Endothelial cell of umbilical vein (primary cell): ENCODE data around the gene DAPK2. TPM values are rescaled to one million over a fixed set of nuclear protein-coding genes. Genes with fewer than 3 reads are reported as not detected.
A peak's percentile ranks its signal among the peaks of the same experiment; 100 is the strongest.

Experiments used
- BruUV-seq: library from RNA; stranded (reverse); fragments of 400-500 nt; replicated peaks from 2 replicates; lab custom pipeline; 2021; lab: Mats Ljungman, UMichigan
- CTCF ChIA-PET: fragments of 300-600, 350-600 bp; sonication (Branson Sonifier 250); formaldehyde crosslinking; loops from one replicate; lab custom pipeline; 2021; ENCODE audit warnings: antibody characterized with exemption, inconsistent platforms; lab: Charles Lee
- POLR2A ChIA-PET: fragments of 300-600, 350-600 bp; sonication (Branson Sonifier 250); formaldehyde crosslinking; loops from one replicate; lab custom pipeline; 2021; ENCODE audit warnings: antibody characterized with exemption, inconsistent platforms; lab: Charles Lee
- DNase-seq: peaks from one replicate; pipeline ENCODE4 v3.0.0-alpha.2; 2011; ENCODE audit warnings: low read depth, low spot score
- FAIRE-seq: peaks from 2 replicates; lab custom pipeline; 2011; peaks lifted over from hg19 to GRCh38; lab: Jason Lieb, UNC
- H2AFZ ChIP-seq: 2 replicates; pipeline ENCODE4 v1.6.0; 2012; ENCODE audit warnings: low read depth, low read length, control low read depth, inconsistent platforms
- H3K27ac ChIP-seq: 2 replicates; pipeline ENCODE4 v1.5.1; 2011; ENCODE audit warnings: low read depth, mild to moderate bottlenecking, control low read depth, low read length, moderate library complexity; ENCODE audit not compliant: insufficient read depth
- H3K27me3 ChIP-seq, 2 experiments: 2 replicates each; pipeline versions ENCODE4 v1.6.0 to v1.6.1; 2011; ENCODE audit warnings: low read length in 2 of 2, mixed read lengths in 1 of 2; ENCODE audit not compliant: control insufficient read depth in 2 of 2, insufficient read depth in 2 of 2
- H3K36me3 ChIP-seq, 2 experiments: 2 replicates in 1 of 2; 3 replicates in 1 of 2; pipeline ENCODE4 v1.5.1; 2011; ENCODE audit warnings: low read length in 2 of 2, mild to moderate bottlenecking in 1 of 2, moderate library complexity in 1 of 2; ENCODE audit not compliant: control insufficient read depth in 2 of 2, insufficient read depth in 2 of 2; ENCODE audit errors: extremely low read depth in 1 of 2
- H3K4me1 ChIP-seq: 3 replicates; pipeline ENCODE4 v1.5.1; 2011; ENCODE audit warnings: mild to moderate bottlenecking, low read length; ENCODE audit not compliant: control insufficient read depth, insufficient read depth; ENCODE audit errors: extremely low read depth
- H3K4me2 ChIP-seq: 2 replicates; pipeline ENCODE4 v1.6.1; 2011; ENCODE audit warnings: low read length, control low read depth, mixed read lengths; ENCODE audit not compliant: insufficient read depth
- H3K4me3 ChIP-seq, 3 experiments: fragments of 200-600 bp in 1 of 3; sonication (generic), shearing (Covaris generic) in 1 of 3; replicated peaks in 1 of 3; 2 replicates each; pipeline ENCODE4 v1.5.1; 2011 to 2016; ENCODE audit warnings: control low read depth in 3 of 3, low read length in 3 of 3, mild to moderate bottlenecking in 2 of 3, inconsistent platforms in 1 of 3, low read depth in 1 of 3, moderate library complexity in 1 of 3; ENCODE audit not compliant: insufficient read depth in 1 of 3
- H3K79me2 ChIP-seq: 2 replicates; pipeline ENCODE4 v1.6.0; 2012; ENCODE audit warnings: low read length, inconsistent platforms; ENCODE audit not compliant: control insufficient read depth, insufficient read depth
- H3K9ac ChIP-seq: replicated peaks from 2 replicates; pipeline ENCODE3; 2011; ENCODE audit warnings: low read length, control low read depth; ENCODE audit not compliant: insufficient read depth; ENCODE audit errors: extremely low read depth
- H3K9me1 ChIP-seq: replicated peaks from 3 replicates; pipeline ENCODE4 v1.6.0; 2011; ENCODE audit warnings: mild to moderate bottlenecking, low read length; ENCODE audit not compliant: control insufficient read depth, insufficient read depth; ENCODE audit errors: extremely low read depth
- H3K9me3 ChIP-seq: replicated peaks from 2 replicates; pipeline ENCODE4 v1.5.1; 2012; ENCODE audit warnings: low read length, inconsistent platforms; ENCODE audit not compliant: control insufficient read depth, insufficient read depth
- H4K20me1 ChIP-seq: replicated peaks from 2 replicates; pipeline ENCODE3; 2011; ENCODE audit warnings: mild to moderate bottlenecking, low read length; ENCODE audit not compliant: control insufficient read depth, insufficient read depth; ENCODE audit errors: extremely low read depth
- CTCF ChIP-seq, 2 donors: IDR thresholded peaks; 1 replicate in 1 of 2; 2 replicates in 1 of 2; pipeline ENCODE4 v1.5.1; 2011; ENCODE audit warnings: low read length in 2 of 2, mild to moderate bottlenecking in 2 of 2, moderate library complexity in 2 of 2, control low read depth in 1 of 2, inconsistent platforms in 1 of 2, low read depth in 1 of 2; ENCODE audit not compliant: insufficient read depth in 1 of 2; ENCODE audit errors: extremely low read depth in 1 of 2
- EZH2 ChIP-seq: IDR thresholded peaks from 2 replicates; pipeline ENCODE4 v1.6.1; 2012; ENCODE audit warnings: borderline replicate concordance, low read depth, mild to moderate bottlenecking, moderate library complexity, low read length, inconsistent platforms; ENCODE audit not compliant: severe bottlenecking
- FOS ChIP-seq: IDR thresholded peaks from 2 replicates; pipeline ENCODE4 v1.6.1; 2011; ENCODE audit warnings: mild to moderate bottlenecking, low read length, moderate library complexity, borderline replicate concordance; ENCODE audit not compliant: insufficient read depth
- GATA2 ChIP-seq: IDR thresholded peaks from 2 replicates; pipeline ENCODE4 v1.7.0; 2011; ENCODE audit warnings: low read depth, mild to moderate bottlenecking, moderate library complexity, mixed read lengths, low read length; ENCODE audit not compliant: insufficient read length, insufficient read depth
- JUN ChIP-seq: IDR thresholded peaks from 2 replicates; pipeline ENCODE4 v1.6.1; 2011; ENCODE audit warnings: borderline replicate concordance, low read depth; ENCODE audit not compliant: insufficient read length, insufficient read depth
- MAX ChIP-seq: IDR thresholded peaks from 2 replicates; pipeline ENCODE4 v1.6.1; 2011; ENCODE audit not compliant: insufficient read depth, insufficient read length
- MYC ChIP-seq: IDR thresholded peaks from one replicate; pipeline ENCODE4 v1.6.1; 2011; ENCODE audit warnings: mild to moderate bottlenecking, low read depth, low read length
- POLR2A ChIP-seq: IDR thresholded peaks from 2 replicates; pipeline ENCODE4 v1.6.1; 2012; ENCODE audit warnings: low read depth, mild to moderate bottlenecking, control low read depth, low read length
- POLR2AphosphoS5 ChIP-seq: IDR thresholded peaks from 2 replicates; pipeline ENCODE4 v1.6.1; 2012; ENCODE audit warnings: low read depth, mild to moderate bottlenecking, control low read depth, low read length, moderate library complexity; ENCODE audit not compliant: insufficient read depth
- dilution Hi-C: fragments of 300-500 bp; cut with MboI; formaldehyde crosslinking; loops from one replicate; pipeline ENCODE4 v1.15.0; 2019; ENCODE audit warnings: low sequenced_read_pairs; ENCODE audit not compliant: extremely low pct_ligation_motif_present
- intact Hi-C: fragments of 100-400 bp; cut with micrococcal nuclease; formaldehyde crosslinking; loops from one replicate; pipeline ENCODE4 v1.10.0; 2022
- polyA plus RNA-seq, 4 experiments: library from polyadenylated mRNA; depleted of rRNA in 3 of 4; stranded (reverse) in 3 of 4; unstranded in 1 of 4; fragments of >200 nt; gene quantifications; 2 replicates each; pipeline versions ENCODE4 v1.2.1 to v1.2.3, GENCODE V29; 2011 to 2012; ENCODE audit warnings: missing spikeins in 1 of 4
- total RNA-seq: library from RNA; stranded (reverse); gene quantifications from 2 replicates; pipeline ENCODE4 v1.2.3, GENCODE V29; 2021

The DAPK2 gene
- total and polyA plus RNA-seq, 2 donors (not counting 3 experiments of a cell fraction or from before 2014, with no cell fraction given) = 2.8 to 6.7 TPM

GRCh38 chr15:63940966-63941620 lies 105.2 kb downstream of the DAPK2 start:
- POLR2A ChIA-PET = no interaction called here
- FAIRE-seq (peak; percentile 54), DNase-seq (peak; percentile 26)
- H3K27ac ChIP-seq = no peak overlapping the region
- BruUV-seq = no TSS peak
- H2AFZ ChIP-seq = no peak overlapping the region
- dilution Hi-C loops = no loop called here
- H3K4me1 ChIP-seq = peaks cover 38% of the 10 kb centered on the region
- H3K9me3 ChIP-seq = no peaks in the 10 kb centered on the region
- no peaks in the 10 kb centered on the region for H4K20me1 ChIP-seq
- H3K9me1 ChIP-seq = no peaks in the 10 kb centered on the region
- CTCF ChIA-PET = interaction anchor here (1.5 kb wide), 1 partner anchor 25 kb away, joined by 5 read pairs; no protein-coding TSS in a partner anchor
- no peaks in the 10 kb centered on the region for H3K27me3 ChIP-seq
- H3K4me3 ChIP-seq = no peak overlapping the region
- H3K79me2 ChIP-seq = no peaks in the 10 kb centered on the region
- H3K36me3 ChIP-seq = no peaks in the 10 kb centered on the region
- intact Hi-C loops = loop anchor here (5.0 kb wide), 1 partner anchor 34 kb away; no protein-coding TSS in a partner anchor
- no peak overlapping the region for H3K4me2 ChIP-seq
- H3K9ac ChIP-seq = no peak overlapping the region
- TF ChIP-seq MAX (no peak), CTCF (IDR thresholded peaks at IDR 0.05; ENCODE audit: extremely low read depth in 1 of 2, insufficient read depth in 1 of 2, low read depth in 1 of 2, low read length in 2 of 2) (no peak), JUN (no peak), POLR2A (no peak), MYC (no peak), GATA2 (no peak), EZH2 (no peak), POLR2AphosphoS5 (no peak), FOS (no peak)
